ENCODE measurements around the gene ANO8. TPM values are rescaled to one million over a fixed set of nuclear protein-coding genes. Genes with fewer than 3 reads are reported as not detected.
A peak's percentile ranks its signal among the peaks of the same experiment; 100 is the strongest.

The ANO8 gene
- total and polyA plus RNA-seq, 5 donors: 7.1 to 10.9 (median 8.1) TPM

DNA sequence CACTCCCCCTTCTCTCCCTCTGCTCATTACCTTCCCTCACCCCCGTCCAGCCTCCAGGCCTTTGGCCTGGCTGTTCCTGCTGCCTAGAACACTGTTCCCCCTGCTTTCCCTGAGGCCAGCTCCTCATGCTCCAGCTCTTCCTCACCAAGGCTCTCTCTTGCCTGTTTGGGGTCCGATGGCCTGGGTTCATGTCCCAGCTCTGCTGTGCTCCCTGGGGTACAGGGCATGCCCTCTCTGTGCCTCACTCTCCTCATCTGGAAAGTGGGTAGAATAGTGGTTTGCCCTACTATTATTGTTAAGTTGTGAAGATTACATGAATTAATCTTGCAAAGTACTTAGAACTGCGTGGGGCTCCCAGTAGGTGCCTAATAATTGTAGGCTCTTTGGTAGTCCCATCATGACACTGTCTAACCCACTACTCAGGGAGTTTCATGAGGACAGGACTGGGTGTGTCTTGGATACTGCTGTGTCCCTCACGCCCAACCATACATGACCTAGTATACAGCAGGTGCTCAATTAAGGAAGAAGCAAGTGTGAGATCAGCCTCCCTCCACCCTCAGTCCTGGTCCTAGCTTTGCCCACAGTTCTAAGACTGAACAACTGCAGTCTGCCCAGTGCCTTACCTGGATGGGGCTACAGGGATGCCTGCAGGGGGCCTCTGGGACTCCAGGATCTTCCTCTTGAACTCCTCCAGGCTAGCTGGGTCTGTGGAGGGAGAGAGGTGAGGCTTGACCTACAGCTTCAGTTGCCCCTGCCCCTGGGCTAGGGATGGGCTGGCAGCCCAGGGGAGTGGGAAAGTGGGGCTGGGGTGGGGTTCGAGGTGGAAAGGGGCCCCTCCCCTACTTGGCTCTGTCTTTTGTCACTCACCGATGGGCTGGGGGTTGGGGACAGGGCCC lies 25.5 kb upstream of the ANO8 start:
- Histone ChIP-seq H3K27me3 (ENCODE audit: control insufficient read depth, insufficient read depth) (no peaks in the 10 kb centered on the region), H3K9me3 (ENCODE audit: control insufficient read depth, low read length) (no peaks in the 10 kb centered on the region), H3K4me3 (ENCODE audit: low read length) (no peak overlapping the region), H3K4me1 (ENCODE audit: control insufficient read depth, insufficient read depth, low read length) (no peaks in the 10 kb centered on the region), H3K27ac (ENCODE audit: low read length) (no peak overlapping the region)
- DNase-seq: peak in 1 of 3 donors; percentile 28
- intact Hi-C loops (cut with DNase I): no loop called here
- 80% methylated on average over 6 of the region's 6 CpGs for WGBS
- ATAC-seq: no peak

- DNase-seq: peak in 1 of 3 donors; percentile 61
- H3K4me3 ChIP-seq (ENCODE audit: low read length): no peak overlapping the region
- no peaks in the 10 kb centered on the region for H3K27me3 ChIP-seq (ENCODE audit: control insufficient read depth, insufficient read depth)
- peak overlapping the region; percentile 51 for H3K27ac ChIP-seq (ENCODE audit: low read length)
- intact Hi-C loops (cut with DNase I): no loop called here
- H3K4me1 ChIP-seq (ENCODE audit: control insufficient read depth, insufficient read depth, low read length): no peaks in the 10 kb centered on the region
- peak; percentile 53 to 70 for ATAC-seq
- no peaks in the 10 kb centered on the region for H3K9me3 ChIP-seq (ENCODE audit: control insufficient read depth, low read length)
- 59% methylated on average over 7 of the region's 7 CpGs for WGBS
Observed at GRCh38 chr19:17358395-17358794, 23.7 kb upstream of the ANO8 start.

GRCh38 chr19:17357724-17358123 lies 23.1 kb upstream of the ANO8 start:
- DNase-seq (peak in 1 of 3 donors; percentile 59), ATAC-seq (peak; percentile 26)
- H3K4me3 ChIP-seq (ENCODE audit: low read length): no peak overlapping the region
- H3K27ac ChIP-seq (ENCODE audit: low read length): peak overlapping the region; percentile 51
- WGBS: 58% methylated on average over 11 of the region's 11 CpGs
- H3K4me1 ChIP-seq (ENCODE audit: control insufficient read depth, insufficient read depth, low read length): no peaks in the 10 kb centered on the region
- no peaks in the 10 kb centered on the region for H3K9me3 ChIP-seq (ENCODE audit: control insufficient read depth, low read length)
- no peaks in the 10 kb centered on the region for H3K27me3 ChIP-seq (ENCODE audit: control insufficient read depth, insufficient read depth)
- intact Hi-C loops (cut with DNase I): no loop called here

GRCh38 chr19:17357078-17357666 lies 22.5 kb upstream of the ANO8 start:
- Histone ChIP-seq H3K27me3 (ENCODE audit: control insufficient read depth, insufficient read depth) (no peaks in the 10 kb centered on the region), H3K27ac (ENCODE audit: low read length) (no peak overlapping the region), H3K9me3 (ENCODE audit: control insufficient read depth, low read length) (no peaks in the 10 kb centered on the region), H3K4me1 (ENCODE audit: control insufficient read depth, insufficient read depth, low read length) (no peaks in the 10 kb centered on the region), H3K4me3 (ENCODE audit: low read length) (no peak overlapping the region)
- intact Hi-C loops (cut with DNase I): no loop called here
- peak in 1 of 3 donors; percentile 5 for DNase-seq
- WGBS: 84% methylated on average over 7 of the region's 7 CpGs
- no peak for ATAC-seq

DNA sequence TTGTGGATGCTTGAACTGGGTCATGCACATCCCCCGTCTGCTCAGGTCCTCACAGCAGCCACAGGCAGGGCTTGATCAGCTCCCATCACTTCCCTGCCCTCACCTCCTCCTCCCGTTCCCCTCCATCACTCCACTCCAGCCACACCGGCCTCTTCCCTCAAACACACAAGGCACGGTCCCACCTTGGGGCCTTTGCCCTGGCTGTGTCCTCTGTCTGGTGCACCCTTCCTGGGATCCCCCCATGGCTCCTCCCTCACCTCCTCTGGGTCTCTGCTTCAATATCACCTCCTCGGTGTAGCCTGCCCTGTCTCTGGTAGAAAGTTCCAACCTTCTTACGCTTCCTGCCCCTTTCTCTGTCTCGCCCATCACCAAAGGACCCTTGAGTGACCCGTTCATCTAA lies 18.7 kb upstream of the ANO8 start:
- Histone ChIP-seq H3K4me3 (ENCODE audit: low read length) (no peak overlapping the region), H3K4me1 (ENCODE audit: control insufficient read depth, insufficient read depth, low read length) (no peaks in the 10 kb centered on the region), H3K27me3 (ENCODE audit: control insufficient read depth, insufficient read depth) (no peaks in the 10 kb centered on the region), H3K9me3 (ENCODE audit: control insufficient read depth, low read length) (no peaks in the 10 kb centered on the region), H3K27ac (ENCODE audit: low read length) (no peak overlapping the region)
- intact Hi-C loops (cut with DNase I): no loop called here
- DNase-seq (peak in 1 of 3 donors; percentile 35), ATAC-seq (peak in 1 of 2 donors; percentile 1)
- 77% methylated on average over 8 of the region's 8 CpGs for WGBS

- H3K9me3 ChIP-seq (ENCODE audit: control insufficient read depth, low read length): no peaks in the 10 kb centered on the region
- H3K27ac ChIP-seq (ENCODE audit: low read length): no peak overlapping the region
- H3K4me3 ChIP-seq (ENCODE audit: low read length): no peak overlapping the region
- DNase-seq (peak; percentile 40 to 81 (median 79)), ATAC-seq (peak; percentile 50 to 68)
- 30% methylated on average over 14 of the region's 14 CpGs for WGBS
- H3K4me1 ChIP-seq (ENCODE audit: control insufficient read depth, insufficient read depth, low read length): no peaks in the 10 kb centered on the region
- intact Hi-C loops (cut with DNase I): no loop called here
- H3K27me3 ChIP-seq (ENCODE audit: control insufficient read depth, insufficient read depth): no peaks in the 10 kb centered on the region
Observed at GRCh38 chr19:17352608-17353280, 18.1 kb upstream of the ANO8 start.

DNA sequence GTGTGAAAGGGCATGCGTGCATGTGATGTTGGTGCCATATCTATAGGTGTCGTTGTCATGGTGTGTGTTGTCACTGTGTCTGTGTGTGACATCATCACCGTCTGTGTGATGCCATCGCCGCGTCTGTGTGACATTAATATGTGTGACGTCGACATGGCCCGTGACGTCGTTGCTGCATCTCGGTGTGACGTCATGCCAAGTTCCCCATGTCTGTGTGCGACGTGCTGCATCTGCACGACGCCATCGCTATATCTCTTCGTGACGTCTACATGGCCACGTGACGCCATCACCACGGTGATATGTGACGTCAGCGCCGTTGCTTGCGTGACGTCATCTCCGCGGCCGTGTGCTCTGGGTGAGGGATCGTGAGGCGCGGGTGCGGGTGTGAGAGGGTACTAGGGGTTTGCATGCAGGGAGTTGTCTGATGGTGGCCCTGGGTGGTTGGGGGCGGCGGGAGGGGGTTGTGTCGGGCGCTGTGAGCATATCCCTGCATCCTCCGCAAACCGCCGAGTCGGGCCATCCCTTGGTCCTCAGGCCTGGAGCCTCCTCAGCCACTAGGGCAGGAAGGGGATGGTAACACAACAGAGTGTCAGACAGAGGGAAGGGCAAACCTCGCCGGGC lies 17.3 kb upstream of the ANO8 start:
- WGBS: 88% methylated on average over 45 of the region's 45 CpGs
- ATAC-seq (no peak), DNase-seq (peak in 1 of 3 donors; percentile 49)
- no peaks in the 10 kb centered on the region for H3K27me3 ChIP-seq (ENCODE audit: control insufficient read depth, insufficient read depth)
- no peak overlapping the region for H3K27ac ChIP-seq (ENCODE audit: low read length)
- intact Hi-C loops (cut with DNase I): no loop called here
- H3K9me3 ChIP-seq (ENCODE audit: control insufficient read depth, low read length): no peaks in the 10 kb centered on the region
- no peaks in the 10 kb centered on the region for H3K4me1 ChIP-seq (ENCODE audit: control insufficient read depth, insufficient read depth, low read length)
- H3K4me3 ChIP-seq (ENCODE audit: low read length): no peak overlapping the region

GRCh38 chr19:17348700-17349099 lies 14.0 kb upstream of the ANO8 start:
- 6% methylated on average over 12 of the region's 12 CpGs for WGBS
- Histone ChIP-seq H3K4me3 (ENCODE audit: low read length) (no peak overlapping the region), H3K27ac (ENCODE audit: low read length) (no peak overlapping the region), H3K4me1 (ENCODE audit: control insufficient read depth, insufficient read depth, low read length) (no peaks in the 10 kb centered on the region), H3K27me3 (ENCODE audit: control insufficient read depth, insufficient read depth) (no peaks in the 10 kb centered on the region), H3K9me3 (ENCODE audit: control insufficient read depth, low read length) (no peaks in the 10 kb centered on the region)
- ATAC-seq: peak; percentile 76 to 87
- peak; percentile 89 to 90 (median 90) for DNase-seq
- intact Hi-C loops (cut with DNase I): loop anchor here in 3 of 4 donors (5.0 kb wide), 3 partner anchors 39 to 509 kb away; partner anchors contain the start of gene RPL18A (in 1 of the 3)

DNA sequence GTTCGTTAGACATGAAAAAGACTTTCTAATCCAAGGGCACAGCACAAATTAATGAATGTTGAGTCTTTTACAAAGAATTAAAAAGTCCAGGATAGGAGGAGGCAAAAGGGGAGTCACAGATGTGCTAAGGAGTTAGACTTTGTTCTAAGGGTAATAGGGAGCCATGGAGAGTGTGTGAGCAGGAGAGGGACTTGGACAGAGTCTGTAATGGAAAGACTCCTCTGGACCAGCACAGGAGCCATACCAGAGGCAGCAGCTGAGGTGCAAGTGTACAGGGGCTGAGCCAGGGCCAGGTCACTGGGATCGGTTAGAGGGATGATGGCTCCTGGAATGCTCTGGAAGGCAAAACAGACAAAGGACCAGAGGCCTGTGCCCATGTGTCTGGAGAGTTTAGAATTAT lies 13.2 kb upstream of the ANO8 start:
- Histone ChIP-seq H3K4me1 (ENCODE audit: control insufficient read depth, insufficient read depth, low read length) (no peaks in the 10 kb centered on the region), H3K4me3 (ENCODE audit: low read length) (no peak overlapping the region), H3K27me3 (ENCODE audit: control insufficient read depth, insufficient read depth) (no peaks in the 10 kb centered on the region), H3K9me3 (ENCODE audit: control insufficient read depth, low read length) (no peaks in the 10 kb centered on the region), H3K27ac (ENCODE audit: low read length) (peak overlapping the region; percentile 49)
- no peak for DNase-seq
- 62% methylated on average over 2 of the region's 2 CpGs for WGBS
- no peak for ATAC-seq
- intact Hi-C loops (cut with DNase I): loop anchor here (2.0 to 5.0 kb wide), 4 partner anchors 39 to 509 kb away; partner anchors contain the start of gene RPL18A (in 1 of the 4)

GRCh38 chr19:17347361-17347760 lies 12.7 kb upstream of the ANO8 start:
- Histone ChIP-seq H3K4me3 (ENCODE audit: low read length) (no peak overlapping the region), H3K27ac (ENCODE audit: low read length) (peak overlapping the region; percentile 25), H3K27me3 (ENCODE audit: control insufficient read depth, insufficient read depth) (no peaks in the 10 kb centered on the region), H3K9me3 (ENCODE audit: control insufficient read depth, low read length) (no peaks in the 10 kb centered on the region), H3K4me1 (ENCODE audit: control insufficient read depth, insufficient read depth, low read length) (no peaks in the 10 kb centered on the region)
- WGBS: 18% methylated on average over 6 of the region's 6 CpGs
- intact Hi-C loops (cut with DNase I): loop anchor here (2.0 to 5.0 kb wide), 4 partner anchors 39 to 510 kb away; partner anchors contain the start of gene RPL18A (in 1 of the 4)
- ATAC-seq: peak; percentile 43 to 74
- peak; percentile 50 to 80 (median 71) for DNase-seq

Measured in right cardiac atrium (tissue), 5 donors.